Ovary (tissue), 3 donors: ENCODE data around the gene COL9A3.

Source experiments
- CTCF ChIP-seq, 3 donors: fragments of 450-650 bp in 2 of 3; fragments of 200-600 bp in 1 of 3; IDR thresholded peaks; one replicate each; pipeline versions ENCODE4 v1.5.1 to v1.8.0; 2016 to 2022; ENCODE audit warnings: antibody characterized with exemption in 3 of 3, mild to moderate bottlenecking in 1 of 3
- POLR2A ChIP-seq: fragments of 450-650 bp; IDR thresholded peaks from one replicate; pipeline ENCODE4 v1.6.1; 2017; ENCODE audit warnings: antibody characterized with exemption, mild to moderate bottlenecking, moderate library complexity
- donor health status: DM: no; HTN: no; CAD: no.

GRCh38 chr20:62885896-62886708 lies 69.3 kb downstream of the COL9A3 start:
- TF ChIP-seq CTCF (IDR thresholded peaks at IDR 0.05) = no peak
- TF ChIP-seq POLR2A = no peak
